ENCODE results near the gene DHRS13.

GRCh38 chr17:28951428-28951990 lies 48.6 kb upstream of the DHRS13 start, which contains the start of gene PHF12:
- TF ChIP-seq GATA3 (IDR thresholded peaks at IDR 0.05; ENCODE audit: low read depth, low read length) = no peak
- no peak for TF ChIP-seq GATA2 (IDR thresholded peaks at IDR 0.05; ENCODE audit: low read depth, low read length)
